ENCODE data around the gene PIEZO2.
"Not testable (repeated sequence)": the region's sequence is repeated elsewhere in the genome, so short reads cannot be mapped to it uniquely, and the experiment has no call there.

Gene PIEZO2

DNA sequence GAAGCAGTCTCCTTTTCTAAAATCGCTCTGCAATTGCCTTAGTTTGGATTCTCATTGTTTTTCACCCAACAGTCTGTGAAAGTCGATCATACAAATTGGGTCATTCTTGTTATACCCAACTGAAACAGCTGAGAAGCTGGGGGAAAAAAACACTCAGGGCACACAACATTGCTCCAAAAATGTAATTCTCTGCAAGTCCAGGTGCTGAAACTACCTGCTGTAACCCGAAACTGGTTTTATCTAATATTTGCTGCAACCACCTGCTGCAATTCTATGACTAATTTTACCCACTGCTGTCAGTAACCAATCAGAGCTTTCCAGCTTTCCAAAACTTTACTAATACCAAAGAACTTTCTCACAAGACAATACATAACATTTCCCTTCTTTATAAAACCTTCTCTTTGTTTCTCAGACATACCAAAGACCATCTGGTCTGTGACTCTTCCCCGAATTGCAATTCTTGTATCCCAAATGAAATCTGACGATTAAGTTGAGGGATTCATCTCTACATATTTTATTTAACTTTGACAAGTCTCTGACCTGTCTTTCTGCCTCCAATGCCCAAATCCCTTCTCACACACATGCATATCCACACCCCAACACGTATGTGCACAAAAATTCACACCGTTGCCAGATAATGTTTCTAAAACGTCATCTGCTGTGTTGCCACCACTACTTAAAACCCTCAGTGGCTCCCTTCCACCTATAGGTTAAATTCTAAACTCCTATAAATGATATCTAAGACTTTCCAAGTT, 198.3 kb downstream of the PIEZO2 start:
- no peak for DNase-seq
- in situ Hi-C loops (cut with MboI; ENCODE audit: low pct_unique_long_range_greater_than_20kb, low sequenced_read_pairs), result no loop called here

DNA sequence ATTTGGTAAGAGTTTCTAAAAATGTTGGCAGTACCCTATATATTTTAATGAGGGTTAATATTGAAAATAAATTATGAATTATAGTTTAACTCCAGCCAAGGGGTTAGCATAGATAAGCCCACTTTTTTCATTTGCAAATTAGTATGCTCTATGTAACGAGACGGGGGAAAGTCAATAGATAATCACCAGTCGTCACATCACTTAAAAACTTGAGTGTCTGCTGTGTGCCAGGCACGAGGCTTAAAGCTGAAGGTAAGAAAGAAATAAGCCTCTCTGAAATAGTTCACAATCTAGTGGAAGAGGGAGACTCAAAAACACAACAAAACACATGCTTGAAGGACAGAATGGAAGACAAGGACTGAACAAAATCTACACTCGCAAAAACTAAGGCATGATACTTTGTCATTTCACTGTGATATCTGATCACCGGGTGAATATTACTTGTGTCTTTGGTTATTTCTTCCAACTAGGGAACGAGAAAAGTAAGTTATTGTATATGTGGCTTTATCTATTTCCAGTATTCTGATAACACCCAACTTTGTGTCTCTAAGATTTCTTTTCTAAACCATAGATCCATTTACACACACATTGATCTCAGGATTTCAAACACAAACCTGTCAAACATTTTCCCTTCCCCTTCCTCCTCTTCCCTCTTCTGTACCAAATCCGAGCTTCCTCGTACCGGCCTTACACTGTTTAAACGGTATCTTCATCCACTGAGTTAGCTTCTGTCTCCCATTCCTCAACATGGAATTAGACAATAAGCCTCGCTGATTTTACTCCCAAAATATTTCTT, 199.1 kb downstream of the PIEZO2 start:
- DNase-seq, result no peak
- in situ Hi-C loops (cut with MboI; ENCODE audit: low pct_unique_long_range_greater_than_20kb, low sequenced_read_pairs), result no loop called here

DNA sequence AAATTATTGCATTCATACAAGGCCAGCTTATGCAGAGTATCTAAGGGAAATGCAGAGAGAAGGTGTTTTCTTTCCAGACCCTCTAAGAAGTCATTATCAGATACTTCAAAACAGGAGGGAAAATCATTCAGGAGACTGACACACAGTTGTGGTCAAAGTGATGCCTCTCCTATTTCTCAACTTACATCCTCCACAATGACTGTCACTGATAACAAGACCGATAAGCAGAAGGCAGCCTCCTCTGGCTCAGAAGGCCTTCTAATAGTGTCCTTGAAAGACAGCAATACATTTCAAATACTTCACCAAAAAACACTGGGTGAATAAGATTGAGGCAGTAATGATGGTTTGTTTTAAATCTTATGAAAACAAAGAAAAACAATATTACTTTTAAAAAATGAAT, 199.7 kb downstream of the PIEZO2 start:
- in situ Hi-C loops (cut with MboI; ENCODE audit: low pct_unique_long_range_greater_than_20kb, low sequenced_read_pairs), result no loop called here
- no peak for DNase-seq

DNA sequence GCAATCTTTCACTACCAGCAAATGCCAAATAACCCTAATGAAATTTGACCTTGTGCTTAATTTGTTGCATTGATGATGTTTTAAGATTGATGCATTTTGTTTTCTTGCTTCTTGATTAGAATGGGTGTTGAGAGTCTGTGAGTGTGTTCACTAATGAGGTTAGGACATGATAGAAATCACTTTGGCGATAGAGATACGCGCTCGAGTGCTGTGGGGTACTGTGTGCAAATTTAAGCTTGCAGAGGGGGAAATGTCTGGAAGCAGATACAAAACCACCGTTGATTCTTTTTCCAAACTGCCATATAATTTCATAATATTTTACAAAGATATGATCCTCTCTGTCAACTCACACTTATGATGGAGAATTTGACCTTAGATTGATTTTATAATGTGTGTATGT, 200.9 kb downstream of the PIEZO2 start:
- DNase-seq, result no peak
- in situ Hi-C loops (cut with MboI; ENCODE audit: low pct_unique_long_range_greater_than_20kb, low sequenced_read_pairs), result no loop called here

DNA sequence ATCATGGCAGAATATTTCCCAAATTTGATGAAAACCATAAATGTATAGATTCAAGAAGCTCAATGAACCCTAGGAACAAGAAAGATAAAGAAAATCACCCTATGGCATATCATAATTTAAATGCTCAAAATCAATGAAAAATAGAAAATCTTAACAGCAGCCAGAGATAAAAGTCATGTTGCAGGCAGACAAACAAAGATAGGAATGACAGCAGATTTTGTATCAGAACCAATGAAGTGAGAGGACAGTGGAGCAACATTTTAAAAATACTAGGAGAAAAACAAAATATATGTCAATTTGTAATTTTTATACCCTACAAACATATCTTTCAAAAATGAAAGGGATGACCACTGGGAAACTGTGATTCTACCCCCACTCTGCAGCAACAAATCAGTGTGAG, 203.3 kb downstream of the PIEZO2 start:
- no peak for DNase-seq
- in situ Hi-C loops (cut with MboI; ENCODE audit: low pct_unique_long_range_greater_than_20kb, low sequenced_read_pairs), result no loop called here

DNA sequence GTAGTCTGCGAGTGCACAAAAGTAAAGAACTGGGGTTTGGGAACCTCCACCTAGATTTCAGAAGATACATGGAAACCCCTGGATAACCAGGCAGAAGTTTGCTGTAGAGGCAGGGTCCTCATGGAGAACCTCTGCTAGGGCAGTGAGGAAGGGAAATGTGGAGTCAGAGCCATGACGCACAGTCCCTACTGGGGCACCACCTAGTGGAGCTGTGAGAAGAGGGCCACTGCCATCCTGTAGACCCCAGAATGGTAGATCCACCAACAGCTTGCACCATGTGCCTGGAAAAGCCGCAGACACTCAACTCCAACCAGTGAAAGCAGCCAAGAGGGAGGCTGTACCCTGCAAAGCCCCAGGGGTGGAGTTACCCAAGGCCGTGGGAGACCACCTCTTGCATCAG, 206.4 kb downstream of the PIEZO2 start:
- in situ Hi-C loops (cut with MboI; ENCODE audit: low pct_unique_long_range_greater_than_20kb, low sequenced_read_pairs), result no loop called here
- no peak for DNase-seq

DNA sequence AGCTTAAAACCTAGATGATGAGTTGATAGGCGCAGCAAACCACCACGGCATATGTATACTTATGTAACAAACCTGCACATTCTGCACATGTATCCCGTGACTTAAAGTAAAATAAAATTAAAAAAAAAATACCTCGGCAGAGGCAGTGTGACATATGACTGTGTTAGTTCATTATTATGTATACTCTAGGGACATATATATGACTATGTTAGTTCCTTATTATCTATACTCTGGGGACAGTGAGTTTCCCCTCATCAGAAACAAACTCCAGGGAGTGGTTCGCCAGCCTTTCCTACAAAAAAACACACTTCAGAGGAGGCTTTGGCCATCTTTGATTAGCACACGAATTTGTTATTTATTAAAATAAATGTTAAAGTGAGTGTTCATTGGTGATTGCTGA, 209.5 kb downstream of the PIEZO2 start:
- in situ Hi-C loops (cut with MboI; ENCODE audit: low pct_unique_long_range_greater_than_20kb, low sequenced_read_pairs), result no loop called here
- DNase-seq, result no peak

DNA sequence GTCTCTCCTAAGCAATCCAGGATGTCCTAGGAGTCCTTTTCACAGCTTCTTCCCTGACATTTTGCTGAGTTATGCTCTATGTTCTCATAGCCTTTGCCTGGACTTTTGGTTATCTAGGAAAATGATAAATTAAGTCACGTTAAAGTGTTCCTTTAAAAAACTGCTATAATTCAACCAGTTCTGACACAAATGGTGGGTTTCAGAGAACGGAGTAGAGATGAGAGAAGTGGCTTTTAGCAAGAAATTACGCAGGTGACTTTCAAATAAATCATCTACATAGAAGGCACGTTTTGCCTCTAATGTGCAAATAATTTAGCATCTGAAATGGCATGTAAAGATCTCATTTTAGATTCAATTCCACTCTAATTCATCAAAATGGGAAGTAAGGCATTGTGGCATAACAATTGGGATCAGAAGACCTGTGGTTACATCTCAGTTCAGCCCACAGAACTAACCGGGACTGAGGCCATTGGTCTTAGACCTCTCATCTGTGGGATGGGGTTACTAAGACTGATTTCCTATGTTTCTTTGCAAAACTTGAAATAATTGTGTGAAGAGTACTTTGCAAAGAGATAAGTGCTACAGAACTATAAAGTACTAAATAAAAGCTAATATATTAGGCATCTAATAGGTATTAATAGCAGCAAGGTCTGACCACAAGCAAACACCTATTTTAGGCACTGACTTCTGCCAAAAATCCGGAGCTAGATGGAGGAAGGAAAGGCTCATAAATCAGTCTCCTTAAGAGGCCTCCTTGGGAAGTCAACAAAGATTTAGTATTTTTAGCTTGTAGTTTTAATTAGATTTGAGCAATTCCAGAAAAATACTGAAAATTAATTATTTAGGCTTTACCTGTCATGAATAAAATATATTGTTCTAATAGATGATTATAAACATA, 211.4 kb downstream of the PIEZO2 start:
- no peak for DNase-seq
- in situ Hi-C loops (cut with MboI; ENCODE audit: low pct_unique_long_range_greater_than_20kb, low sequenced_read_pairs), result no loop called here

DNA sequence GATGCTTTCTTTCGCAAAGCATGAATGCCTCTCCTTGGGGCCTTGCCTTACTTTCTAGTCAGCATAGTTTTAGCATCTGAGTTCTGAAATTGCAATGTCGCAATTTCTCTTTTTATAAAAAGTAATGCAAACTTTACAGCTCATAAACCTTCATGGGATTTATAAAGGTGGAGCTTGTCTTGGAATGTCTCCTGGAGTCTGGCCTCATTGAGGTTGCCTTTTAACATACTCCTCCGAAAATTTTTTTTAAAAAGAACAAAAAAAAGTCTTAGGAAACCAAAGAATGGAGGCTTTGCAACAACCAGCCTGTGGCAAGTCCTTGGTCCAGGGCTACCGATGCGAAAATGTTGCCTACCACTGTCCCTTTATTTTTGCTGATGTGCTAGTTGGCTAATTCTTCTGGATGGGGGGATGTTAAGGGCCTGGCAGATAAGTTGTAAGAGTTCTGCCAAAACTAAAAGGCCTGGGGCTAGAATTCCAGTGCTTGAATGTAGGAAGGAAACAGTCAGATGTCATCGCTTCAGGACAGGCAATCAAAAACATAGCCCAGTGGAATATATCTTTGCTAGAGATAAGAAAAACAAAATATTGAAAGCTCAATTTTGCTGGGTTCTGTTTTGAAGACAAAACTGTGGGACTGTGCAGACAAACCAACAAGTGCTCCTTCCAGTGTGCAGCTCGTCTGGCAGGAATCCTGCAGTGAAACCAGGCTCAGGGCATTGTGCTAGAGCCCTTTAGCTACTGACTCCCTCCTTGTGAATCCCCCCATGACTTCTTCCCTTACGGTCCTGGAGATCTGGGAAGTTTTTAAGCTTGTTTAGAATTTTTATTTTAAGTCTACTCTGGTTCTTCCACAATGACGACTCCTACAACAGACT, 213.0 kb downstream of the PIEZO2 start:
- no peak for DNase-seq
- in situ Hi-C loops (cut with MboI; ENCODE audit: low pct_unique_long_range_greater_than_20kb, low sequenced_read_pairs), result no loop called here

DNA sequence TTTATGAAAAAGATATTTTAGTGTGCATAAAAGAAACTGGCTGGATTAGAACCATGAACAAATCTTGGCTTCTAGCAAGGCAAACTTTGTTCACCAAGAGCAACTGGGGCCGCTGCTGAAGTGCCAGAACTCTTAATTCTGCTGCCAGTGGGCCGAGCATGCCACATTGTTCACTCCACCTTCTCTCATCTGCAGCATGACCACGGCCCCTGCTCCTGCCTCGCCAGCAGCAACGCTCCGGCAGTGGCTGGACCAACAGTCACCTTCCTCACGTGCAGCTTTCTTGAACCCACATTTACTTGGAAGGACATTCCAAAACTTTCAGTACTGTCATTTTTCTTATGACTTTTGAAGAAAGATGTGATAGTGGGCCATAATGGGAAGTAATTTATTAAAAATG, 213.8 kb downstream of the PIEZO2 start:
- in situ Hi-C loops (cut with MboI; ENCODE audit: low pct_unique_long_range_greater_than_20kb, low sequenced_read_pairs), result no loop called here

DNA sequence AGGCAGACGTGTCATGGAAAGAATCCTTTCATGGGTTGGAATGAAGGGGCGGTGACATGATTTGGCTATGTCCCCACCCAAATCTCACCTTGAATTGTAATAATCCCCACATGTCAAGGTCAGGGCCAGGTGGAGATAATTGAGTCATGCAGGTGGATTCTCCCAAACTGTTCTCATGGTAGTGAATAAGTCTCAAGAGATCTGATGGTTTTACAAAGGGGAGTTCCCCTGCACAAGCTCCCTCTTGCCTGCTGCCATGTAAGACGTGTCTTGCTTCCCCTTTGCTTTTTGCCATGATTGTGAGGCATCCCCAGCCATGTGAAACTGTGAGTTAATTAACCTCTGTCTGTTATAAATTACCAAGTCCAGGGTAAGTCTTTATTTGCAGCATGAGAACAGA, 215.7 kb downstream of the PIEZO2 start:
- in situ Hi-C loops (cut with MboI; ENCODE audit: low pct_unique_long_range_greater_than_20kb, low sequenced_read_pairs); DNase-seq: not testable (repeated sequence)

More for the DNA sequence above, 213.8 kb downstream of the PIEZO2 start:
- no peak for DNase-seq

DNA sequence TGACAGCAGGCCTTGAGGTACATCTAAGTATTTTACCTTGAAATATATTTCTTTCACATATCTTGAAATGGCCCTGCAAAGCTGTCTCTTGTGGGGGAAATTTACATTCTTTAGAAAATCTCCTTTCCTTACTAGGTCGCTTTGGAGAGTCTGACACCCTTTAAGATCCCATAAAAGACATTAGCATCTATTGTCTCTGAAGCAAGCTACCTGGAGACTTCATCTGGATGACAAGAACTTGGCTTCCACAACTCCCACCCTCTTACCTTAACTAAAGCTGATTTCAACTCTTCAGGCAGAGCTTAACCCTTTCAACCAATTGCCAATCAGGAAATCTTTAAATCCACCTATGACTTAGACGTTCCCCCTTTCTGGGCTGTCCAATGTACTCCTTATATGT, 219.3 kb downstream of the PIEZO2 start:
- DNase-seq, result no peak
- in situ Hi-C loops (cut with MboI; ENCODE audit: low pct_unique_long_range_greater_than_20kb, low sequenced_read_pairs), result no loop called here

DNA sequence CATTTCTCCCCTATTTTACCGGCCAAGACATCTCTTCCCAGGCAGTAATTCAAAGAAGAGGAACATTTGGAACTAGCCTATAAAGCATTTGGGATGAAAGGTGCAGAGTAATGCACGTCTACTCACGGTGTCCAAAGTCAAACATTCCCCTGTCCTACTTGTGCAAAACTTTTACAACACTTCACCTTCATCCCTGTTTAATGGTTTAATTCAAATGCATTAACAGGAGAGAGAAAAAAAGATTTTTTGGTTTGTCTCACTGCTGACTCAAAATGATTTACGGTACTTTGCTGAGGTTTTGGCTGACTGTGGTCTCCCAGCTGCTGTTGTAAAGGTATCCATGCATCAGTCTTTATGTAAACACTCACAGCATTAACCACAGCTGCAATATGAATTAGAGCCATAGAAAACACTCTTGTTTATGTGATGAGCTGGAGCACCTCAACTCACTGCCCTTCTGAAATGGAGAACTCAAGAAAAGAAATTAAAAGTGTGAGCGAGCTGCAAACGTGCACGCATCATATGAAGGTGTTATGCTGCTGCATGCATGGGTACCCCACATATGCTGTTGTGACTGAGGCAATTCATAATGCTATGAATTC, 220.5 kb downstream of the PIEZO2 start:
- in situ Hi-C loops (cut with MboI; ENCODE audit: low pct_unique_long_range_greater_than_20kb, low sequenced_read_pairs), result no loop called here
- no peak for DNase-seq

DNA sequence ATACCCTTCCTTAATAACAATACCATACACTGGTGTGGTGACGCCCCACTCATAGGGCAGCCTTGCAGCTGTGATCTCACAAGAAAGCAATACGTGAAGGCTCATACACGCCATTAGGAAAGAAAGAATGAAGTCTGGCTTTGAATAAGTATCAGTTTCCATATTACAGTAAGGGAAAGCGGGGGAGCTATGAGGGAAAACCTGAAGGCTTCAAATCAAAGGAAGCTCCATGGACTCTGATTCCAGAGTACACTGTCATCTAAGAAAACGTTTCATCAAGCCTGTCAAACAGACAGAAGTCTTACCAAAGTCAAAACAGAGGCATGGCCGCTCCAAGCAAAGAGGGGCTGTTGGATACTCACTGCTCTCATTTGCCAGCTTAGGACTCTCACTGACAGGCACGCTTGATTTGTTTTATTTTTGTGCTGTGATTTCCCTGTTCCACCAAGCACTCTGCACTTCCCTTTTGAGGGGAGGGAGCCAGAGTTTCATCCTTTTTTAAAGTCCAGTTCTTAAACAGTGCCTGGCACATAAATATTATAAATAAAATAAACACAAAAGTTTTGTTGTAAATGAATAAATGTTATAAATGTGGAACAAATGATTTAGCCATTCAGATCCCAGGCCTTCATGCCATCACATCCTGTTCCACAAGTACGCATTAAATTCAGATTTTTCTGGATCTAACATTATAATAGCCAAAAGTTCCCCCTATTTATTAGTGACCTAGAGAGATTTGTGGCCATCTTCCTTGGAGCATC, 221.2 kb downstream of the PIEZO2 start:
- DNase-seq, result no peak
- in situ Hi-C loops (cut with MboI; ENCODE audit: low pct_unique_long_range_greater_than_20kb, low sequenced_read_pairs), result no loop called here

DNA sequence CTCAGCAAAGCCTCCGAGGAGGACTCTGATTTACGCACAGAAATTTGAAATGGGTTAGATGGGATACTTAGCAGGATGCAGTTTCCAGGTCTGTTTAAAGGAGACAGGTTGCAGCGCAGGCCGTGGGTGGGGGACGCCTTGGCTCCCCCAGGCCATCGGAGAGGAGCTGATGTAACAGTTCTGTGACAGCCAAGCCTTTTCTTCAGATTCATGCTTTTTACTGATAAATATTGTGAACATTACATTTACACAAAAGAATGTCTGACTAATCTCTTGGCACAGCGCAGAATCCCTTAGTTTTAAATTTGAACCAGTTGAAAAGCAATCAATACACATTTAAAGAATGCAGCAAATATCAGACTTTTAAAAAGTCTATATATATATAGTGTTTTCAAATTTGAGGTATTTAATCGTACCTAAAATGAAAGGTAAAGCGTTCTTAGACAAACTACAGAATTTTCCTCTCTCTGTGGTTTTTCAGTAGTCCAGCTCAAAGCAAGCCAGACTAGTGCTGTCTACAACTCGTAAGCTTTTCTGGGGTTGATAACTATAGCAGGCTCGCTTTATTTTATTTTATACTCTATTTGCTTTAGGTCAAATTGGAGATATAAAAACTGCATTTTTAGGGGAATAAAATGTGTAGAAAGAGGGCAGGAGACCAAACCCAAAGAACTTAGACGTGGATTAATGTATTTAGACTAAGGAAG, 221.9 kb downstream of the PIEZO2 start:
- DNase-seq, result no peak

DNA sequence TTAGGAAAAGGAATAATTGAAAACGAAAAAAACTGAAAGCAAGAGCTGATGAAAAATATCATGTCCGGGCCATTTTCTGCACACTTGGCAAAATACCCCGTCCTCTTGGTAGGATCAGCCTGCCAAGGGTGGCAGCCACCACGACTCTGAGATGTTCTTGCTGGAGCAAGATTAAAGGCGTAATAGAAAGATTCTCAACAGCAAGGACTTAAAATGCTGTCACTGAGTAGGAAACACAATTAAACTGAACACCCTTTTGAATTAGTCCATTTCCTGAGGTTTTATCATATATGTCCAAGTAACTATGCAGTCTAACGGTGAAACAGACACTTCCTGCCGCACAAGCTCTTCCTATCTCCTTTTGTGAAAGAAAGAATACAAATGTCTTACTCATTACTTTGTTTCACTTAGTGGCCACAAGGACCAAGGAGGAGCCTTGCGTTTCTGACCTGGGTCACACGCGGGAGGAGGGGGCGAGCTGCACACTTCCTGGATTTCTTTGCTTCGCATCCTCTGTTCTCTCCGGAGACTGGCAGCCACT, 222.7 kb downstream of the PIEZO2 start:
- DNase-seq, result no peak
- in situ Hi-C loops (cut with MboI; ENCODE audit: low pct_unique_long_range_greater_than_20kb, low sequenced_read_pairs), result no loop called here

More for the DNA sequence above, 221.9 kb downstream of the PIEZO2 start:
- in situ Hi-C loops (cut with MboI; ENCODE audit: low pct_unique_long_range_greater_than_20kb, low sequenced_read_pairs), result no loop called here

DNA sequence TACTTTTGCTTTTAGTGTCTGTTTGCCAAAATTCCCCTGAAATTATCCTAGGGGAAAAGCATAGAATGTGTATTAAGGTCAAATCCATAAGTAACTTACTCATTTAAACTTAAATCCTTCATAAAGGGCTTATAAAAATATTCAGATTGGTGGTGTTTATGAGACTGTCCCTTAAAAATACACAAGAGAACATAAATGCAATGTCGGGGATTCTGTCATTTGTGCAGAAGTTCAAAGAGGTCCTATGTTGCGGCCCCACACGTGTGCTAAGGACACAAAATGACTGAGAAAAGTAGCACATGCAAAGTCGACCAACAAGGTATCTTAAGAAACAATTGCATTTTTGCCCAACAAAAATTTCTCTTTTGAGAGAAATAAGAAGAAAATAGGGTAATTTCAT, 225.1 kb downstream of the PIEZO2 start:
- no peak for DNase-seq

More for the DNA sequence above, 225.1 kb downstream of the PIEZO2 start:
- in situ Hi-C loops (cut with MboI; ENCODE audit: low pct_unique_long_range_greater_than_20kb, low sequenced_read_pairs), result no loop called here

All from KBM-7 (cell line).